NCI-H2081 (cell line): ENCODE measurements around the gene DIPK1C.

ENCODE experiments used
- DNase-seq, 2 experiments: peaks; one replicate each; lab custom pipeline; 2025; lab: John Stamatoyannopoulos, UW

The DIPK1C gene

DNA sequence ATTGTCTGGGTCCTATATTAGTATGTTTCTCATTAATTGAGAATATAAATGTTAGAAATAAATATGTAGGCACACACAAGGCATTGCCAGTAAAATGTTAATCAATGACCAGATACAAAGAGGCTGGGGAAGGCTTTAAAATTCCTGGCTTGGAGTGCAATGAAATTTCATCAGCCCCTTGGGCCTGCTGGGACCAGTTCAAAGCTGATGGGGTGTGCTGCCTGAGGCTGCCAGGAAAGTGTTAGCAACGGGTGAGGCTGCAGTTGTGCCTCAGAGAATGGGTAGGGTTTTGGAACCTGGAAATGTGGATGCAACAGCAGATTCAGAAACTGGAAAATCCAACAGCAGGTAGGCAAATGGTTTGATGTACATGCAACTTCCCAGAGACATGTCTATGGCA, 68.9 kb downstream of the DIPK1C start:
- no peak for DNase-seq

DNA sequence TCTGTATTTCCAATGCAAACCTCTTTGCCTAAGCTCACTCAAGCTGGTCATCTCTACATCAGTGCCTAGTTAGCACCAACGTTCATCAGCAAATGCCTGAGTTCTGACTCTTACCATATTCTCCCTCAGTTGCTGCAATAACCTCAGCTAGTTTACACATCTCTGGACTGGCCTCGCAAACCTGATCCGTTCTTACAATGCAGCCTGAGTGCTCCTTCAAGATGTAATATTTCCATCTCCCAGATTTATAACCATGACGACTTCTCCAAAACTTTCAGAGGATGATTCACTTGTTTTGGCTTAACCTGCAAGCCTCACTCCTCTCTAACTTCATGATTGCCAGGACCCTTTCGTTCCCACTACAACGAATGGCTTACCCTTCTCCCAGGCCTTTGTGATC, 69.7 kb downstream of the DIPK1C start:
- DNase-seq = no peak
